Natural killer cell treated with Interleukin-12 subunit alpha and Interleukin-12 subunit beta and Interleukin-15 and Interleukin-18, amount 100 ng/mL, for 72 hours (primary cell): ENCODE data around the gene OR6N2. TPM values are rescaled to one million over a fixed set of nuclear protein-coding genes. Genes with fewer than 3 reads are reported as not detected.

ENCODE experiments used
- ATAC-seq, 2 donors: fragments of 150-1000 bp; cut with Tn5 transposase in 1 of 2; sonication (Bioruptor Pico), chemical (Tn5 transposase) in 1 of 2; 2 replicates each; pipeline ENCODE4 v1.10.0; 2021
- DNase-seq: peaks from one replicate; pipeline ENCODE4 v3.0.0; 2022; ENCODE audit warnings: low spot score
- H3K27ac Mint-ChIP-seq, 2 donors: 1 replicate in 1 of 2; 2 replicates in 1 of 2; pipeline ENCODE4 v1.8.0; 2022; ENCODE audit warnings: mixed read lengths in 2 of 2, mild to moderate bottlenecking in 1 of 2, moderate library complexity in 1 of 2
- H3K27me3 Mint-ChIP-seq, 2 donors: 1 replicate in 1 of 2; 2 replicates in 1 of 2; pipeline ENCODE4 v1.8.0; 2022; ENCODE audit warnings: mixed read lengths in 2 of 2
- H3K36me3 Mint-ChIP-seq: one replicate; pipeline ENCODE4 v1.8.0; 2022; ENCODE audit warnings: mixed read lengths
- H3K4me1 Mint-ChIP-seq, 2 donors: 1 replicate in 1 of 2; 2 replicates in 1 of 2; pipeline ENCODE4 v1.8.0; 2022; ENCODE audit warnings: low read depth in 2 of 2, mixed read lengths in 2 of 2, mild to moderate bottlenecking in 1 of 2
- H3K4me3 Mint-ChIP-seq: one replicate; pipeline ENCODE4 v1.8.0; 2022; ENCODE audit warnings: mixed read lengths
- H3K9me3 Mint-ChIP-seq: 2 replicates; pipeline ENCODE4 v1.8.0; 2022; ENCODE audit warnings: mixed read lengths
- total RNA-seq, 2 donors: library from RNA; stranded (reverse); gene quantifications; one replicate each; pipeline ENCODE4 v1.2.3, GENCODE V29; 2022

Gene OR6N2
- total RNA-seq, 2 donors from 2014 or later, result not detected

DNA sequence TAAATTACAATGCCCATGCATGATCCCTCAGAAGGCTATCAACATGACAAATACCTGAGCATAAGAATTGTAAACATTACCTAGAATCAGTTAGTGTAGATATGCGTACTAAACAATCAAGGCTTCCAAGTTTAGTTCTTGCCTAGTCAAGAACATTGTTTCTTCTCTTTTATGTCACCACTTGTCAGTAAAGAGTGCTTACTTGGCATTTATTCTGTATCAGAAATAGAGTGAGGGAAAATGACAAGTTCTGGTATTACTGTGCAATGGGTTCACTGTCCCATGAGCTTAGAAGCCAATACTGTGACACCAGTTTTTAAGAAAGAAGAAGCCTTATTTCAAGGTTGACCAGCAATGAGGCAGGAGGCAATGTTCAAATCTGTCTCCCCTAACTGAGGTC lies 22.7 kb upstream of the OR6N2 start:
- Mint-ChIP-seq H3K9me3 (no peaks in the 10 kb centered on the region), H3K4me3 (no peak overlapping the region), H3K27me3 (peaks cover 11 to 14% of the 10 kb centered on the region in 2 donors), H3K4me1 (peaks cover 3 to 4% of the 10 kb centered on the region in 2 donors), H3K36me3 (no peaks in the 10 kb centered on the region), H3K27ac (no peak overlapping the region)
- DNase-seq (no peak), ATAC-seq (no peak)

DNA sequence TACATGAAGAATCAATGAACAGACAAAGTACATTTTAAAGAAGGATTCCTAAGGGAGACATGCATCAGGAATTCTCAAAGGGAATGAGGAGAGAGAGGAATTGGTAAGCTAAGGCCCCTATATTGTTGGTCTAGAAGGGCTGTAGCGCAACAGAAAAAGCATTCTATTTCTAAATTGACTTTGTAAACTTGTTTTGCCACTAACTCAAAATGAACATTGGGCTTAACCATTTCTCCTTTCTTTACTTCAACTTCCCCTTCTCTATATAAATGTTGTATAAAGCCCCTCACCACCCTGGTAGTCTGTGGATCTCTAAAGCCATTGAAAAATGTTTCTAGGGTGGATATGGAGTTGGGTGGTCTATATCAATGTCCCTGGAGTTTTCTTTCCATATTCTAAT lies 20.4 kb upstream of the OR6N2 start:
- Mint-ChIP-seq H3K9me3 (no peaks in the 10 kb centered on the region), H3K4me3 (no peak overlapping the region), H3K27ac (no peak overlapping the region), H3K36me3 (no peaks in the 10 kb centered on the region), H3K27me3 (peaks cover 8 to 14% of the 10 kb centered on the region in 2 donors), H3K4me1 (peaks cover 3 to 4% of the 10 kb centered on the region in 2 donors)
- DNase-seq (no peak), ATAC-seq (no peak)

DNA sequence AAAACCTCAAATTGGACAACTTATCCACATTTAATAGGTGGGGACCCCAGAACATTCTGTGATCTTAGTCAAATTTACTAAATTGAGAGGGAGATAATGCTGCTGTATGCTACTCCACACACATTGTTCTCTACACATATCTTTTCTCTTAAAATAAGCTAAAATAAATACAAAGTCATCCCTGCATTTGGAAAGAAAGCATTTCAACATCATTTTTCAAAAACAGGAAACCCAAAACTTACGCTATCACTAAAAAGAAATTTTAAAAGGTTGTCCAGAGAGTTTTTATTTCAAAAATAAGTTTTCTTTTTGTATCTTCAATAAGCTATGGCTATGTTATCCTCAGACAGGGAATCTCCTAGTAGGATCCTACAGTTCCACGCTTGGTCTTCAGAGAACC lies 19.5 kb upstream of the OR6N2 start:
- peaks cover 6 to 14% of the 10 kb centered on the region in 2 donors for H3K27me3 Mint-ChIP-seq
- ATAC-seq (no peak), DNase-seq (no peak)
- H3K4me1 Mint-ChIP-seq, result peaks cover 4 to 5% of the 10 kb centered on the region in 2 donors
- no peaks in the 10 kb centered on the region for H3K36me3 Mint-ChIP-seq
- no peak overlapping the region for H3K4me3 Mint-ChIP-seq
- H3K9me3 Mint-ChIP-seq, result no peaks in the 10 kb centered on the region
- no peak overlapping the region for H3K27ac Mint-ChIP-seq

DNA sequence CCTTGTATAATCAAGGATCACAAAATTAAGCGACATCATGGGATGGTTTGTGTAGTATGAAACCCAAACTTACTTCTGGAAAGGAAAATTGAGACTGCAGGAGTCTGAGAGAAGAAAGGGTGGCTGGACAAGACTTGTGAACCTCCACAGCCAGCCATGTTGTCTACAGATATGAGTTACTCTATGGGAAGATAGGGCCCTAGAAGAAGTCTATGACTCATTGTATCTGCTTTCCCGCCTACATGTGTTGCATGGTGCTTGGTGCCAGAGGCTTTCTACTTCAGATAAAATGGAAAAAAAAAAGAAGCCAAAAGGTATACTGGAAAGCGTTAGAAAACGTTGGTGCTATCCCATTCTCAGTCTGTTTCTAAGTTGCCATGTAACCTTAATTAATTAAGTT lies 18.7 kb upstream of the OR6N2 start:
- Mint-ChIP-seq H3K36me3 (no peaks in the 10 kb centered on the region), H3K27ac (no peak overlapping the region), H3K4me3 (no peak overlapping the region), H3K27me3 (peaks cover 6 to 14% of the 10 kb centered on the region in 2 donors), H3K4me1 (peaks cover 4 to 7% of the 10 kb centered on the region in 2 donors), H3K9me3 (no peaks in the 10 kb centered on the region)
- DNase-seq, result no peak
- no peak for ATAC-seq

DNA sequence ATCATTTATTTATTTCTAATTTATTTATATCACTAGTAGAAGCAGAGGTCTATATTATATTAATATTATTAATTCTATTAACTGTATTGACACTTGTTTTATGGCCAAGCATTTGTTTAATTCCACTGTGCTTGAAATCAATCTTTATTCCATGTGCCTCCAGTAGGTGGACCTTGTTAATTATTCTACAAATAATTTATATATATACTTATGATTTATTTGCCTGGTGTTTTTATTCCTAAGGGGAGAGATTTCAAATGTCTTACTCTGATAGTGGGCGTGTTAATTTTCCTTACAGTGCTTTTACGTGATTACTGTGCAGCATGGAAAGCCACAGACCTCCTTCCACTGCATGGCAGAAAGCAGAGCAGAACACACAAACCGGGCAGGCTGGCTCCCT lies 17.5 kb upstream of the OR6N2 start:
- ATAC-seq (no peak), DNase-seq (no peak)
- no peak overlapping the region for H3K27ac Mint-ChIP-seq
- no peaks in the 10 kb centered on the region for H3K9me3 Mint-ChIP-seq
- H3K4me3 Mint-ChIP-seq, result no peak overlapping the region
- no peaks in the 10 kb centered on the region for H3K36me3 Mint-ChIP-seq
- H3K4me1 Mint-ChIP-seq, result peaks cover 2 to 7% of the 10 kb centered on the region in 2 donors
- H3K27me3 Mint-ChIP-seq, result peaks cover 6 to 11% of the 10 kb centered on the region in 2 donors

DNA sequence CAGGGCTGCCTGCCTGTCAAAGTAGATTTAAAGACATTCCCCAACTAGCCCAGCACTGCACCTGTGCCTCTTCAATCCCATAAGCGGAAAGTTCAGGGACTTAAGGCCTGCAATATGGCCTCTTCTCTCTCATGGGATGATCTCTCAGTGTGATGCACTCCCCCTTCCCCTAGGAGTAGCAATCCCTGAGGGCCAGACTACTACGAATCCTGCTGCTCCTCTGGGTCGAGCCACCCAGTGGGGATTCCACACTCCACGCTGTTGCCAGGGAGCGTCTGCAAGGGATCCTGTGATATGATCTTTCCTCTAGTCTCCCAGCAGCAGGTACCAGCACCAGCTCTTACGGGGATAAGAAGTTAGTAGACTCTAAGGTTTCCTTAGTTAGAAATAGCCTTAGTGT lies 13.2 kb upstream of the OR6N2 start:
- H3K9me3 Mint-ChIP-seq, result no peaks in the 10 kb centered on the region
- no peaks in the 10 kb centered on the region for H3K36me3 Mint-ChIP-seq
- H3K4me1 Mint-ChIP-seq, result peaks cover 0 to 4% of the 10 kb centered on the region in 2 donors
- no peak overlapping the region for H3K4me3 Mint-ChIP-seq
- H3K27me3 Mint-ChIP-seq, result no peaks in the 10 kb centered on the region
- DNase-seq (no peak), ATAC-seq (no peak)
- no peak overlapping the region for H3K27ac Mint-ChIP-seq

DNA sequence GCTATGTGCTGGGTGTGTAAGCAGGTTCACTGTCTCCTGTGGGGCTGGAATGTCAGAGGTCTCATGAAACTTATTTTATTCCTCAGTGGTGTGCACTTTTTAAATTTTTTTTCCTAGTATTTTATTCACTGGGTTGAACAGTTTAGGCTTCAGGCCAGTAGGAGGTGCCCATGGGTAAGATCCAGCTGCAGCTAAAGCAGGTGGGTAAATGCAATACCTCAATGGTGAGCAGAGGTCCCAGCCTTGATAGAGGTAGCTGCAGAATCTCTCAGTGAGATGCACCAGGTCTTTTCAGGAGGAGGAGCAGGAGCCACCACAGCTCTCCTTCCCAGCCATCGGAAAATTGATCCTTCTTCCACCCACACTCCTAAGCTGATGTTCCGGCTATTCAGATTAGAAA lies 12.6 kb upstream of the OR6N2 start:
- DNase-seq, result no peak
- Mint-ChIP-seq H3K27ac (no peak overlapping the region), H3K4me3 (no peak overlapping the region), H3K36me3 (no peaks in the 10 kb centered on the region), H3K27me3 (no peaks in the 10 kb centered on the region), H3K9me3 (no peaks in the 10 kb centered on the region), H3K4me1 (peaks cover 0 to 4% of the 10 kb centered on the region in 2 donors)
- ATAC-seq, result peak in 1 of 2 donors; percentile 53

DNA sequence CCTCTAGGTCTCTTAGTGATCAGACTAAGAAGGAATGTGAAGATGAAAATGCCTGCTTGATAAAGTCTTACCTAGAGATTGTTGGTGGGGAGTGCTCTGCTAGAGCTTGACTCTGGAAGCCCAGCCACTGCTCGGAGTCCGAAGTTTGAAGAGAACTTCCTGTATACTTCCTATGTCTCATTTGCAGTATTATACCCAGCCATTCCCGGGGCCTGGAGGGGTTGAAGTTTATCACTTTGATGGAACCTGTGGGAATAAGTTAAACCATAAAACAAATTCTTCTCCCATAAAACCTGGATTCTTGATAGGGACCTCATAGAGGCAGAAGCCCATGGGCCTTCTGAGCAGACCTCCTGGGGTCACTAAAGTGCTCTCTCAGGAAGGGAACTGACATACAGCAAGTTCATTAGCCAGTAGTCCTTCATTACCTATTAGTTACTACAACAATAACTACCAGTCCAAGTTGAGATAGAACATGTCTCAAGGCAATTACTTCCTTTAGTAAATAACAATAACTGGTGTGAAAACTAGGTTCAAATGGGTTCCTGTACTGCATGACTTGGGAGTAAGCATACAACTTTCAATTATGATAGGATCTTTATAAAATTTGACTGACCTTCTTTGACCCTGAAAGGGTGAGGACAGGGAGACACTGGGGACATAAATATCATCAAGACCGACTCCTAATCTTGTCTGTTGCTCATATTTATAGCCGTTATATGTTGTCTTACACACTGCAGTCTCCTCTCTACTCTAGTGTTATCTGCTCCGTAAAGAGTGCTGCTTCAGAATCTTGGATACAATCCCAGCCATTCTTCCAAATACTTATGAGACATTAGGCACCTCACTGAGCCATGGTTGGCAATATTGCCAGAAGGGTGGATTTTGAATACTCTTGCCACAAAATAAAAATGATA lies 8.8 kb downstream of the OR6N2 start, which contains the start of gene OR6N1:
OR6N1 (minus strand) TSS at position 246 of the 917 bp plus-strand sequence. CDS start 5,513 bp downstream, outside the sequence.
- no peak within 1 kb of the TSS for H3K27ac Mint-ChIP-seq
- no peaks in the 10 kb centered on the region for H3K36me3 Mint-ChIP-seq
- ATAC-seq (no peak), DNase-seq (no peak)
- peaks cover 3 to 5% of the 10 kb centered on the region in 2 donors for H3K4me1 Mint-ChIP-seq
- no peak within 1 kb of the TSS for H3K4me3 Mint-ChIP-seq
- H3K27me3 Mint-ChIP-seq, result peaks cover 8% of the 10 kb centered on the region in 2 donors
- no peaks in the 10 kb centered on the region for H3K9me3 Mint-ChIP-seq

DNA sequence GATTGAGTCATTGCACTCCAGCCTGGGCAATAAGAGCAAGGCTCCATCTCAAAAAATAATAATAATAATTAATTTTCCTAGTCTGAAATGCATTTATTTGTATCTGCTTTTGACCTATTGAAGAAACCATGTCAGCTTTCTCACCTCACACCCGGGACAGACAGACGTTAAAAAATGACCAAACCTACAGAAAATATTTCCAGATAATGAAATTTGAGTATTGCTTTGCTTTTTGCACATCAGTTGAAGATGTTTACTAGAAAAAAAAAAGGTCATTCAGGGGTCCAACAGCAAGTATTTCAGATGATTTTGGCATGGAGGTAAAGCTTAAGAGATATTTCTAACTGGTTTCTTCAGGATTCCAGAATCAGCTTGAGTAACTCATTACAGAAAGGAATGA lies 26.6 kb downstream of the OR6N2 start, which contains the start of gene OR6K6:
OR6K6 (plus strand) TSS at position 301 of the 400 bp plus-strand sequence. CDS start 168 bp downstream, outside the sequence.
- H3K4me3 Mint-ChIP-seq, result no peak within 1 kb of the TSS
- no peaks in the 10 kb centered on the region for H3K36me3 Mint-ChIP-seq
- DNase-seq (no peak), ATAC-seq (no peak)
- no peak within 1 kb of the TSS for H3K27ac Mint-ChIP-seq
- no peaks in the 10 kb centered on the region for H3K9me3 Mint-ChIP-seq
- H3K4me1 Mint-ChIP-seq, result no peaks in the 10 kb centered on the region
- peaks cover 17 to 33% of the 10 kb centered on the region in 2 donors for H3K27me3 Mint-ChIP-seq

DNA sequence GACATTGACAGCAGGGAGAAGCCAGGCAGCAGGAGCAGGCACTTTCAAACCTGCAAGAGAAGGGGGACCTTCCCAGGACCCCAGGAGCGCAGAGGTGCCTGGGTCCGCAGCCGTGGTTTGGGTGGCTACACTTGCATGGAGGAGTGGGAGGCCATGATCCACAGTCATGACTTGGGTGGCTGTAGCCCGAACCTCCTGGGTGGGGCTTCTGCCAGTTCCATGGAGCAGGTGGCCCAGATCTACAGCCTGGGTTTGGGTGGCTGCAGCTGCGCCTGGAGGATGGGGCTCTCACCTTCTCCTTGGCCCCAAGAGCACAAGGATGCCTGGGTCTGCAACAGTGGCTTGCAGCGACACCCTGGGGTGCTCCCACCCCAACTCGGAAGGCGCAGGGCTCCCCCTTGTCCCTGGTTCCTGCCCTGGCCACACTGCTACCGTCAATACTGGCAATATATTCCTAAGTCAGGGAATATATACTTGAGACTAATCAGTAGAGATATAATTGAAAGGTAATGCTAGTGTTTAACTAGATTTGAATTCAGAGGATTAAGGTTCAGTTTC lies 28.8 kb downstream of the OR6N2 start:
- ATAC-seq, result peak in 1 of 2 donors; percentile 50
- no peaks in the 10 kb centered on the region for H3K36me3 Mint-ChIP-seq

DNA sequence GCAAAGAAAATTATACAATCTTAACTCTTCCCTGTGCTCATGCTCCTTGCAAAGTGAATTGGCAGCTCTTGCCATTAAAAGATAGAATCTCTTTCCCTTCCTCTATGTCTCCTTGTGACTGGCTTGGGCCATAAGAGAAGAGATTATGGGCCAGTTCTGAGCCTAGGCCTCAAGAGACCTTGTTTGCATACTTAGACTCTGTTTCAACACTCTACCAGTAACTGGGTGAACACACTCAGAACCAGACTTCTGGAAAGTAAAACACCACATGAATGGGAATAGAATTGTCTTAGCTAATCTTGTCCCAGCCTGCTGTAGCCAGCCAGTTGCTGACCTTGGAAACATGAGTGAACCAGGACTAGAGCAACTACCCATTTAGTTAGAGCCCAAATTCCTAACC lies 45.2 kb downstream of the OR6N2 start:
- no peak for DNase-seq
- no peaks in the 10 kb centered on the region for H3K9me3 Mint-ChIP-seq
- no peak for ATAC-seq
- H3K36me3 Mint-ChIP-seq, result peaks cover 8% of the 10 kb centered on the region
- peaks cover 22 to 28% of the 10 kb centered on the region in 2 donors for H3K27me3 Mint-ChIP-seq
- H3K4me3 Mint-ChIP-seq, result no peak overlapping the region
- no peak overlapping the region for H3K27ac Mint-ChIP-seq
- no peaks in the 10 kb centered on the region for H3K4me1 Mint-ChIP-seq

More for the DNA sequence above, 28.8 kb downstream of the OR6N2 start:
- Mint-ChIP-seq H3K4me1 (no peaks in the 10 kb centered on the region), H3K4me3 (no peak overlapping the region), H3K27me3 (peaks cover 13 to 30% of the 10 kb centered on the region in 2 donors), H3K9me3 (no peaks in the 10 kb centered on the region), H3K27ac (no peak overlapping the region)
- no peak for DNase-seq

DNA sequence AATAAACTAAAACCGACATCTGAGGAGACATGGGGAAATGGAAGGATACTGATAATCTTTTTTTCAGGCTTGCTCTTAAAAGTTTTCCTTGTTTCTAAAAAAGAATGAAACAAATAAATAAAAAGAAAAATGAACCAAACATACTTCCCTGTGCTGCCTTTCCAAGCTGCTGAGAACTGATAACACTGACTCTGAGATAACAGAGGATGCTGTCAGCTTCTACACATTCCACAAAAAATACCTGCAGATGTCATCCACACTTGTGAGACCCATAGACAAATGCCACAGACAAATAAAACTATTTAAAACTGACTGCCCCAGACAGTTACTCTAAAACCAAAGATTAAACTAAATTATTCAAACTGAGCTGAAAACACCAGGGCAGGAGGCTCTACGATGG lies 48.5 kb downstream of the OR6N2 start:
- DNase-seq (no peak), ATAC-seq (no peak)
- no peaks in the 10 kb centered on the region for H3K9me3 Mint-ChIP-seq
- H3K4me1 Mint-ChIP-seq, result no peaks in the 10 kb centered on the region
- H3K4me3 Mint-ChIP-seq, result no peak overlapping the region
- peaks cover 7 to 13% of the 10 kb centered on the region in 2 donors for H3K27me3 Mint-ChIP-seq
- H3K27ac Mint-ChIP-seq, result no peak overlapping the region
- no peaks in the 10 kb centered on the region for H3K36me3 Mint-ChIP-seq

DNA sequence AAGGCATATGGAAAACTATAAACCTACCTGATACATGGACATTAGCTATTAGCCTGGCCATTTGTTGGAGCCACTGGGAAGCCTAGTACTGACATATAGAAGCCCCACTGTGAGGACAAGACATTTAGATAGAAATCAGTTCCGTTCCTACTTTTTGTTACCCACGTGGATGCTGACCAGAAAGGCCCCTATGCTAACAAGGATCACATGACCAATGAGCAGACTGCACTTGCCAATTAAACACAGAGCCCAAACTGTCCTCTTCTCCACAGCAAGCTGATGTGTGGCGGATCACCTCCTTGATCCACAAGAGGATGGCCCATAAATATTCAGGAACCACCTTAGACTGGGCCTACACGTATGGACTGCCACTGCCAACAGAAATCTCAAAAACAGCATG lies 49.3 kb downstream of the OR6N2 start:
- peaks cover 5 to 14% of the 10 kb centered on the region in 2 donors for H3K27me3 Mint-ChIP-seq
- no peak for ATAC-seq

DNA sequence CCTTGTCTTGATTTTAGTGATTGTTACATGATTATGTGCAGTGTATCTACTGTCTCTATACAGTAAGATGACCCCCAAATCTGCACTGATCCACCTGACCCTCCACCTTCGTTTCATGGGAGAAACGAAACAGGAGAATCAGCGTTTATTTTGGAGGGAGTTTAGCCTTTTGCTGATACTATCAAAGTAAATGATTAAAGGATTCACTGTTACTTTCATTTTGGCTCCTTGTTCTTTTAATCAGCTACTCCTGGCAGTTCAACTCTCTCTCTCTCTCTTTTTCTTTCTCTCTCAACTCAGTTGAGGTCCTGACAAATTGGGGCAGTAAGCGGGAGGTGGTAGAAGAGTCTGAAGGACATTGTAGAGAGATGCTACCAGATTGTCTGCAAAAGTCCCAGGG lies 50.6 kb downstream of the OR6N2 start:
- DNase-seq, result no peak
- no peaks in the 10 kb centered on the region for H3K9me3 Mint-ChIP-seq
- H3K4me3 Mint-ChIP-seq, result no peak overlapping the region
- H3K27me3 Mint-ChIP-seq, result peaks cover 10 to 19% of the 10 kb centered on the region in 2 donors
- no peaks in the 10 kb centered on the region for H3K4me1 Mint-ChIP-seq
- H3K27ac Mint-ChIP-seq, result no peak overlapping the region
- no peaks in the 10 kb centered on the region for H3K36me3 Mint-ChIP-seq
- no peak for ATAC-seq

More for the DNA sequence above, 49.3 kb downstream of the OR6N2 start:
- Mint-ChIP-seq H3K9me3 (no peaks in the 10 kb centered on the region), H3K4me3 (no peak overlapping the region), H3K27ac (no peak overlapping the region), H3K4me1 (no peaks in the 10 kb centered on the region), H3K36me3 (no peaks in the 10 kb centered on the region)
- DNase-seq, result no peak
